A549 (cell line): ENCODE measurements around the gene SMIM9. TPM values are rescaled to one million over a fixed set of nuclear protein-coding genes. Genes with fewer than 3 reads are reported as not detected.
"Not testable (repeated sequence)": the region's sequence is repeated elsewhere in the genome, so short reads cannot be mapped to it uniquely, and the experiment has no call there.

Experiments
- ATAC-seq, 2 experiments: fragments of 200-7000 bp in 1 of 2; fragments of >200 bp in 1 of 2; cut with Nextera tagmentation in 1 of 2; cut with Tn5 transposase in 1 of 2; 3 replicates each; pipeline versions ENCODE4 v1.8.0 to v1.9.1; 2018 to 2020; ENCODE audit warnings: mild to moderate bottlenecking in 1 of 2, moderate library complexity in 1 of 2
- CTCF ChIA-PET: fragments of 300-600 bp; sonication (Branson Sonifier 250); formaldehyde crosslinking; extraction: SDS; loops from one replicate; lab custom pipeline; 2021; ENCODE audit warnings: antibody characterized with exemption, inconsistent platforms; lab: Yijun Ruan, JAX
- POLR2A ChIA-PET: fragments of 350-600 bp; formaldehyde crosslinking; extraction: SDS; loops from one replicate; lab custom pipeline; 2021; ENCODE audit warnings: antibody characterized with exemption, inconsistent platforms; lab: Yijun Ruan, JAX
- DNase-seq, 2 experiments: peaks; one replicate each; pipeline versions ENCODE4 v3.0.0 to v3.0.0-alpha.2; 2011 to 2016; ENCODE audit warnings: low read depth in 1 of 2, low spot score in 1 of 2
- FAIRE-seq: peaks from 2 replicates; lab custom pipeline; 2011; peaks lifted over from hg19 to GRCh38; lab: Jason Lieb, UNC
- H3K27ac ChIP-seq, 2 experiments: fragments of >200 bp; sonication (Bioruptor Twin); formaldehyde crosslinking; 3 replicates each; pipeline ENCODE4 v1.5.1; 2016 to 2017
- H3K4me1 ChIP-seq: fragments of >200 bp; sonication (Bioruptor Twin); formaldehyde crosslinking; 3 replicates; pipeline ENCODE4 v1.6.1; 2016
- H3K4me2 ChIP-seq: fragments of >200 bp; sonication (Bioruptor Twin); formaldehyde crosslinking; 3 replicates; pipeline ENCODE4 v1.6.1; 2016
- H3K4me3 ChIP-seq: fragments of >200 bp; sonication (Bioruptor Twin); formaldehyde crosslinking; 3 replicates; pipeline ENCODE4 v1.5.1; 2016
- H3K9me3 ChIP-seq: fragments of >200 bp; sonication (Bioruptor Twin); formaldehyde crosslinking; 3 replicates; pipeline ENCODE4 v1.6.1; 2016
- BCL3 ChIP-seq: fragments of >200 bp; sonication (Bioruptor Twin); formaldehyde crosslinking; IDR thresholded peaks from 3 replicates; pipeline ENCODE4 v1.6.1; 2016
- BHLHE40 ChIP-seq: IDR thresholded peaks from 2 replicates; pipeline ENCODE4 v1.6.1; 2012; ENCODE audit warnings: low read depth, low read length, inconsistent platforms
- CEBPB ChIP-seq, 2 experiments: fragments of >200 bp in 1 of 2; sonication (Bioruptor Twin) in 1 of 2; formaldehyde crosslinking in 1 of 2; IDR thresholded peaks; 2 replicates each; pipeline ENCODE4 v1.6.1; 2012 to 2016
- E2F6 ChIP-seq: IDR thresholded peaks from 2 replicates; pipeline ENCODE4 v1.6.1; 2012; ENCODE audit warnings: low read depth, borderline replicate concordance
- EHMT2 ChIP-seq: fragments of 200-600 bp; sonication (generic); IDR thresholded peaks from 2 replicates; pipeline ENCODE4 v1.6.1; 2016; ENCODE audit warnings: antibody characterized with exemption, low read depth, mild to moderate bottlenecking, moderate library complexity
- FOSL2 ChIP-seq, 2 experiments: fragments of 450-650 bp in 1 of 2; fragments of >200 bp in 1 of 2; sonication (Bioruptor Twin) in 1 of 2; formaldehyde crosslinking; IDR thresholded peaks; 2 replicates each; pipeline versions ENCODE4 v1.5.0 to v1.6.1; 2016 to 2020; ENCODE audit warnings: mild to moderate bottlenecking in 1 of 2, moderate library complexity in 1 of 2
- MAZ ChIP-seq: fragments of 150-350 bp; IDR thresholded peaks from 2 replicates; pipeline ENCODE4 v1.6.1; 2014; ENCODE audit warnings: antibody characterized with exemption, low read depth, low read length, borderline replicate concordance
- NFE2L2 ChIP-seq: fragments of 150-350 bp; conservative IDR thresholded peaks from 2 replicates; pipeline ENCODE4 v1.6.1; 2014; ENCODE audit warnings: low read length
- NR3C1 ChIP-seq: fragments of >200 bp; sonication (Bioruptor Twin); formaldehyde crosslinking; IDR thresholded peaks from 3 replicates; pipeline ENCODE4 v1.6.1; 2017
- POLR2AphosphoS2 ChIP-seq: conservative IDR thresholded peaks from 2 replicates; pipeline ENCODE4 v1.6.1; 2012; ENCODE audit warnings: low read length, improper control_type of control experiment, inconsistent platforms
- RAD21 ChIP-seq, 2 experiments: fragments of >200 bp in 1 of 2; sonication (Bioruptor Twin) in 1 of 2; formaldehyde crosslinking in 1 of 2; IDR thresholded peaks in 1 of 2; conservative IDR thresholded peaks in 1 of 2; 2 replicates in 1 of 2; 3 replicates in 1 of 2; pipeline ENCODE4 v1.6.1; 2012 to 2018; ENCODE audit warnings: inconsistent platforms in 1 of 2
- RARB ChIP-seq: fragments of 250-450 bp; sonication (Bioruptor Pico); IDR thresholded peaks from 2 replicates; pipeline ENCODE4 v1.8.0; 2021; ENCODE audit warnings: mild to moderate bottlenecking, moderate library complexity
- RFX5 ChIP-seq: fragments of 450-650 bp; IDR thresholded peaks from 2 replicates; pipeline ENCODE4 v1.7.1; 2014; ENCODE audit warnings: antibody characterized with exemption, mild to moderate bottlenecking, moderate library complexity
- SMC3 ChIP-seq: fragments of >200 bp; sonication (Bioruptor Twin); formaldehyde crosslinking; IDR thresholded peaks from 3 replicates; pipeline ENCODE4 v1.6.1; 2018; ENCODE audit warnings: inconsistent platforms
- TFCP2L1 ChIP-seq: fragments of 250-450 bp; sonication (Bioruptor Pico); IDR thresholded peaks from 2 replicates; pipeline ENCODE4 v1.5.0; 2021; ENCODE audit warnings: mild to moderate bottlenecking
- ZC3H11A ChIP-seq: fragments of 450-650 bp; IDR thresholded peaks from 2 replicates; pipeline ENCODE4 v1.6.1; 2014; ENCODE audit warnings: antibody characterized with exemption, mild to moderate bottlenecking
- ZFP36 ChIP-seq: fragments of 450-650 bp; IDR thresholded peaks from 2 replicates; pipeline ENCODE4 v1.6.1; 2014; ENCODE audit warnings: borderline replicate concordance; ENCODE audit not compliant: partially characterized antibody
- ZNF302 ChIP-seq: fragments of 250-450 bp; sonication (Bioruptor Pico); IDR thresholded peaks from 2 replicates; pipeline ENCODE4 v1.9.0; 2021; ENCODE audit warnings: inconsistent platforms, mild to moderate bottlenecking, moderate library complexity
- ZSCAN20 ChIP-seq: fragments of 250-450 bp; sonication (Bioruptor Pico); IDR thresholded peaks from 2 replicates; pipeline ENCODE4 v1.8.0; 2022; ENCODE audit warnings: mild to moderate bottlenecking, moderate library complexity
- WGBS: methylation state at CpG from one replicate; pipeline ENCODE4 v1.1.6; 2017; ENCODE audit errors: missing lambda C conversion rate; 5-methylcytosine and 5-hydroxymethylcytosine counted together
- polyA plus RNA-seq, 4 experiments: library from polyadenylated mRNA; depleted of rRNA in 3 of 4; stranded (reverse); fragments of >200 nt; fragmentation: RNase III in 1 of 4; extraction: RNeasy Plus Mini Kit Qiagen cat#74134 plus additional on column Dnase treatment in 1 of 4; gene quantifications; 2 replicates in 3 of 4; 3 replicates in 1 of 4; pipeline ENCODE4 v1.2.3, GENCODE V29; 2011 to 2017
- TF ChIP-seq, protein P1 (sequence below): fragments of 150-350 bp; IDR thresholded peaks from 2 replicates; pipeline ENCODE4 v1.6.1; 2014; ENCODE audit warnings: low read depth, mild to moderate bottlenecking, low read length

SMIM9 gene
- polyA plus RNA-seq, 2 of the 4 experiments (the other 2 are of a cell fraction) = not detected

DNA sequence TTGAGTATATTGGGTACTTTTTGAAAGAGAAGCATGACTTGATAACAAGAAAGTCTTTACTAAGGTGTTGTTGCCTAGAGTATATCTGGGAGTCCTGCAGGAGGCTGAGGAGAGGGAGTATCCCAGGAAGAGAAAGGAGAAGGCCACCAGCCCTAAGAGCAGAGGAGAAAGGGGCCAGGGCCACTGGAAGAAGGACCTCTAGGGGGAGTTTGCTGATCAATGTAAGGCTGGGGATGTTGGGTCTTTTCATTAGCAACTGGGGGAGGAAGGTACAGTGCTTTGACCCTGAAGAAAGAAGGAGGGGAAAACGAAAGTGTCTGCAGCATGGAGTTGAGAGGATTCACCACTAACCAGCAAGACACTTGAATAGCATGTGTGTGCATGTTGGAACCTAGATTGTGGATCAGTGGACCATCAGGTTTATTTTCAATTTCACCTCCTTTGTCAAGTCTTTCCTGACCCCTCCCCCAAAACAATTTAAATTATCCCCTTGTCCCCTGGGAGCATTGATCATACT, 4.5 kb downstream of the SMIM9 start (continued):
- TF ChIP-seq, protein P1, sequence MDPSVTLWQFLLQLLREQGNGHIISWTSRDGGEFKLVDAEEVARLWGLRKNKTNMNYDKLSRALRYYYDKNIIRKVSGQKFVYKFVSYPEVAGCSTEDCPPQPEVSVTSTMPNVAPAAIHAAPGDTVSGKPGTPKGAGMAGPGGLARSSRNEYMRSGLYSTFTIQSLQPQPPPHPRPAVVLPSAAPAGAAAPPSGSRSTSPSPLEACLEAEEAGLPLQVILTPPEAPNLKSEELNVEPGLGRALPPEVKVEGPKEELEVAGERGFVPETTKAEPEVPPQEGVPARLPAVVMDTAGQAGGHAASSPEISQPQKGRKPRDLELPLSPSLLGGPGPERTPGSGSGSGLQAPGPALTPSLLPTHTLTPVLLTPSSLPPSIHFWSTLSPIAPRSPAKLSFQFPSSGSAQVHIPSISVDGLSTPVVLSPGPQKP = no peak

DNA sequence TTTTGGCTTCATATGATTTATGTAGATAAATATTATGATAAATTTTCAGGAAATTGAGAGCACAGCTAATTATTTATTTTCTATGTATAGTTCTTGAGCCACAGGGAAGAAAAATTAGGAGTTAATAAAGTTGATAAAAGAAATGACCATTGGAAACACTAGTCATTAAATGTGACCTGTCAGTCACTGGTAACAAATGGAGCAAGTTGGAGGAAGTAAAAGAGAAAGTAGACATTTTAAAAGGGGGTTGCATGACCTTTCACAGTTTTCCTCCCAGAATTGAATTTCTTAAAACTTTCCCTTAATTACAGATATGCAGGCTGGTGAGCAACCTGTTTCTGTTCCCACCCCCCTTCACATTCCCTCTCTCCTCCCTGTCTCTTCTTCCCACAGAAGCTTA, 5.3 kb downstream of the SMIM9 start:
- ATAC-seq (no peak), DNase-seq (no peak), FAIRE-seq (peak; percentile 13)
- no peak for TF ChIP-seq POLR2AphosphoS2
- CTCF ChIA-PET = interaction anchor here (0.9 kb wide), 1 partner anchor 16 kb away, joined by 3 read pairs; no protein-coding TSS in a partner anchor
- Histone ChIP-seq H3K4me1 (no peaks in the 10 kb centered on the region), H3K4me2 (no peak overlapping the region), H3K27ac (no peak overlapping the region), H3K9me3 (no peaks in the 10 kb centered on the region), H3K4me3 (no peak overlapping the region)
- POLR2A ChIA-PET = interaction anchor here (0.6 kb wide), 1 partner anchor 370 kb away, joined by 13 read pairs; no protein-coding TSS in a partner anchor

GRCh38 chrX:154828016-154828408, 6.5 kb downstream of the SMIM9 start:
- DNase-seq (no peak), ATAC-seq (no peak), FAIRE-seq (no peak)
- 38% methylated on average over 2 of the region's 2 CpGs for WGBS
- ChIA-PET POLR2A (no interaction called here), CTCF (no interaction called here)
- Histone ChIP-seq H3K4me1 (no peaks in the 10 kb centered on the region), H3K27ac (no peak overlapping the region), H3K9me3 (no peaks in the 10 kb centered on the region), H3K4me2 (no peak overlapping the region), H3K4me3 (no peak overlapping the region)
- no peak for TF ChIP-seq BCL3
- TF ChIP-seq FOSL2 (IDR thresholded peaks at IDR 0.05) = no peak
- no peak for TF ChIP-seq FOSL2 (CRISPR knock-in tag; IDR thresholded peaks at IDR 0.05)
- TF ChIP-seq NR3C1 = no peak
- no peak for TF ChIP-seq RARB
- TF ChIP-seq ZFP36 = no peak
- TF ChIP-seq NFE2L2 = no peak
- TF ChIP-seq EHMT2 = no peak
- TF ChIP-seq CEBPB (IDR thresholded peaks at IDR 0.05) = no peak
- TF ChIP-seq ZC3H11A = no peak
- TF ChIP-seq ZNF302 (CRISPR knock-in tag) = no peak
- TF ChIP-seq RFX5 = no peak
- TF ChIP-seq RAD21 (conservative IDR thresholded peaks at IDR 0.05 in 1 of 2, IDR thresholded peaks at IDR 0.05 in 1 of 2) = no peak
- TF ChIP-seq MAZ = no peak

DNA sequence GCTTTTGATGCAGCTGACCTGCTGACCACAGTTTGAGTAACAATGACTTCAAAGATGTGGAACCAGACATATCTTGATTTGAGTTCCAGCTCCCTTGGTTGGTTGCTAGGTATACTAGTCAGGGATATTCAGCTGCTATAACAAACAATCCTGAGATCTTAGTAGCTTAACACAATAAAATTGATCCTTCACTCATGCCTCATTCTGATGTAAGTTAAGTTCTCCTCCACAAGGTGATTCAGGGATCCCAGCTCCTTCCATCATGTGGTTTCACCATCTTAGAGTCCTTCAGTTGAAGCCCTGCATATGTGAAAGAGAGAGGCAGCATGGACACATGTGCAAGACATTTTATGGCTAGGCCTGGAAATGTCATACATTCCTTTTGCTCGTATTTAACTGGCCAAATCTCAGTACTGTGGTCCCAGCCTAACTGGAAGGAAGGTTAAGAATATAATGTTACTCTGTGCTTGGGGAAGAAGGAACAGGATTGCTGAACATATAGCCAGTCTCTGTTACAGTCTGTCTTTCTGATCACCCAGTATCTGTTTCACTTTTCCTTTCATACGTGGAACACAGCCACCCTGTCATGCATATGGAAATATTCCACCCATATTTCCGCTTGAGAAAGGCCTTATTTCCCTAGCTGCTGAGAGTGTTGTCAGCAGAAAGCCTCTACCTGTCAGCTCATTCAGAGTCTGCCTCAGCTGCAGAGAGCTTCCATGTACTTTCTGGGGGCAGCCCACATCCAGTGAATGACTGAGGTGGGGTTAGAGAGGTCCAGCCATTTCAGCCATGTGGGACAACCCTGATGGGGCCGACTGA, 7.1 kb downstream of the SMIM9 start:
- H3K4me3 ChIP-seq = no peak overlapping the region
- H3K27ac ChIP-seq = no peak overlapping the region
- FAIRE-seq = peak; percentile 70
- ChIA-PET POLR2A (no interaction called here), CTCF (no interaction called here)
- no peaks in the 10 kb centered on the region for H3K4me1 ChIP-seq
- no peaks in the 10 kb centered on the region for H3K9me3 ChIP-seq
- ATAC-seq = no peak
- H3K4me2 ChIP-seq = no peak overlapping the region
- DNase-seq = no peak
- WGBS = 45% methylated on average over 4 of the region's 4 CpGs
- TF ChIP-seq ZSCAN20 (no peak), BHLHE40 (no peak), SMC3 (no peak), TFCP2L1 (no peak), BCL3 (no peak), E2F6 (no peak), RFX5 (no peak)

- DNase-seq, H3K27ac ChIP-seq, H3K4me1 ChIP-seq, POLR2A ChIA-PET, H3K4me3 ChIP-seq, ATAC-seq, H3K4me2 ChIP-seq, CTCF ChIA-PET, H3K9me3 ChIP-seq, FAIRE-seq: not testable (repeated sequence)
- WGBS = no CpG with 5 or more reads among the region's 3 CpGs
Observed at GRCh38 chrX:154825586-154825985, 8.9 kb downstream of the SMIM9 start.
